ENCODE results near the gene PAFAH1B2.

Gene PAFAH1B2

GRCh38 chr11:117096201-117096991 is 47.7 kb upstream of the PAFAH1B2 start:
- no peak overlapping the region for H2AFZ ChIP-seq (ENCODE audit: low read depth, low read length, severe bottlenecking)
- H3K9ac ChIP-seq (ENCODE audit: low read length), result peak overlapping the region; percentile 74; the same call in 1 of the 2 replicates
- peaks cover 62% of the 10 kb centered on the region for H3K79me2 ChIP-seq (ENCODE audit: insufficient read depth, low read length)
- H3K27me3 ChIP-seq (ENCODE audit: low read length), result no peaks in the 10 kb centered on the region
- no peaks in the 10 kb centered on the region for H3K9me3 ChIP-seq (ENCODE audit: insufficient read depth, low read length)
- peak overlapping the region; percentile 84 for H3K4me3 ChIP-seq (ENCODE audit: insufficient read depth, low read length, poor library complexity, severe bottlenecking)
- H3K4me2 ChIP-seq (ENCODE audit: low read depth, low read length, poor library complexity, severe bottlenecking), result peak overlapping the region; percentile 73
- peak overlapping the region; percentile 13; the same call in 1 of the 2 replicates for H3K27ac ChIP-seq (ENCODE audit: low read depth, low read length)
- H4K20me1 ChIP-seq (ENCODE audit: low read depth, low read length), result peaks cover 5% of the 10 kb centered on the region; the same call in 1 of the 2 replicates
- TF ChIP-seq CTCF (IDR thresholded peaks at IDR 0.05; ENCODE audit: insufficient read depth, low read length, poor library complexity, severe bottlenecking) (no peak), EZH2phosphoT487 (conservative IDR thresholded peaks at IDR 0.05; ENCODE audit: low read length) (no peak)
- H3K36me3 ChIP-seq (ENCODE audit: low read length), result no peaks in the 10 kb centered on the region
- H3F3A ChIP-seq (ENCODE audit: insufficient read depth), result peaks cover 7% of the 10 kb centered on the region
- H3K9me2 ChIP-seq (replicated peaks; ENCODE audit: insufficient read depth, low read length), result no peaks in the 10 kb centered on the region

- H3K79me2 ChIP-seq (ENCODE audit: insufficient read depth, low read length), result peaks cover 59% of the 10 kb centered on the region
- peak overlapping the region; percentile 13; the same call in 1 of the 2 replicates for H3K27ac ChIP-seq (ENCODE audit: low read depth, low read length)
- peak overlapping the region; percentile 84 for H3K4me3 ChIP-seq (ENCODE audit: insufficient read depth, low read length, poor library complexity, severe bottlenecking)
- H3K9me2 ChIP-seq (replicated peaks; ENCODE audit: insufficient read depth, low read length), result no peaks in the 10 kb centered on the region
- peak overlapping the region; percentile 73 for H3K4me2 ChIP-seq (ENCODE audit: low read depth, low read length, poor library complexity, severe bottlenecking)
- no peaks in the 10 kb centered on the region for H3K36me3 ChIP-seq (ENCODE audit: low read length)
- TF ChIP-seq CTCF (IDR thresholded peaks at IDR 0.05; ENCODE audit: insufficient read depth, low read length, poor library complexity, severe bottlenecking), result no peak
- TF ChIP-seq EZH2phosphoT487 (conservative IDR thresholded peaks at IDR 0.05; ENCODE audit: low read length), result no peak
- H3K9ac ChIP-seq (ENCODE audit: low read length), result peak overlapping the region; percentile 74
- peaks cover 5% of the 10 kb centered on the region; the same call in 1 of the 2 replicates for H4K20me1 ChIP-seq (ENCODE audit: low read depth, low read length)
- no peaks in the 10 kb centered on the region for H3K27me3 ChIP-seq (ENCODE audit: low read length)
- H3K9me3 ChIP-seq (ENCODE audit: insufficient read depth, low read length), result no peaks in the 10 kb centered on the region
- H2AFZ ChIP-seq (ENCODE audit: low read depth, low read length, severe bottlenecking), result no peak overlapping the region
- H3F3A ChIP-seq (ENCODE audit: insufficient read depth), result peaks cover 7% of the 10 kb centered on the region
These were observed 47.1 kb upstream of the PAFAH1B2 start for GRCh38 chr11:117097014-117097388.

- TF ChIP-seq EZH2phosphoT487 (conservative IDR thresholded peaks at IDR 0.05; ENCODE audit: low read length) (no peak), CTCF (IDR thresholded peaks at IDR 0.05; ENCODE audit: insufficient read depth, low read length, poor library complexity, severe bottlenecking) (no peak)
- Histone ChIP-seq H3K4me2 (ENCODE audit: low read depth, low read length, poor library complexity, severe bottlenecking) (peak overlapping the region; percentile 73), H3K9me2 (replicated peaks; ENCODE audit: insufficient read depth, low read length) (no peaks in the 10 kb centered on the region), H3K27me3 (ENCODE audit: low read length) (no peaks in the 10 kb centered on the region), H3K9me3 (ENCODE audit: insufficient read depth, low read length) (no peaks in the 10 kb centered on the region), H3K27ac (ENCODE audit: low read depth, low read length) (no peak overlapping the region), H4K20me1 (ENCODE audit: low read depth, low read length) (peaks cover 5% of the 10 kb centered on the region; the same call in 1 of the 2 replicates), H3F3A (ENCODE audit: insufficient read depth) (peaks cover 7% of the 10 kb centered on the region), H3K4me3 (ENCODE audit: insufficient read depth, low read length, poor library complexity, severe bottlenecking) (peak overlapping the region; percentile 84), H3K79me2 (ENCODE audit: insufficient read depth, low read length) (peaks cover 53% of the 10 kb centered on the region), H3K36me3 (ENCODE audit: low read length) (no peaks in the 10 kb centered on the region), H3K9ac (ENCODE audit: low read length) (peak overlapping the region; percentile 74), H2AFZ (ENCODE audit: low read depth, low read length, severe bottlenecking) (no peak overlapping the region)
These were observed 46.5 kb upstream of the PAFAH1B2 start for GRCh38 chr11:117097389-117098268.

All from SU-DHL-6 (cell line).